ENCODE results near the gene SEC24C.

SEC24C gene

DNA sequence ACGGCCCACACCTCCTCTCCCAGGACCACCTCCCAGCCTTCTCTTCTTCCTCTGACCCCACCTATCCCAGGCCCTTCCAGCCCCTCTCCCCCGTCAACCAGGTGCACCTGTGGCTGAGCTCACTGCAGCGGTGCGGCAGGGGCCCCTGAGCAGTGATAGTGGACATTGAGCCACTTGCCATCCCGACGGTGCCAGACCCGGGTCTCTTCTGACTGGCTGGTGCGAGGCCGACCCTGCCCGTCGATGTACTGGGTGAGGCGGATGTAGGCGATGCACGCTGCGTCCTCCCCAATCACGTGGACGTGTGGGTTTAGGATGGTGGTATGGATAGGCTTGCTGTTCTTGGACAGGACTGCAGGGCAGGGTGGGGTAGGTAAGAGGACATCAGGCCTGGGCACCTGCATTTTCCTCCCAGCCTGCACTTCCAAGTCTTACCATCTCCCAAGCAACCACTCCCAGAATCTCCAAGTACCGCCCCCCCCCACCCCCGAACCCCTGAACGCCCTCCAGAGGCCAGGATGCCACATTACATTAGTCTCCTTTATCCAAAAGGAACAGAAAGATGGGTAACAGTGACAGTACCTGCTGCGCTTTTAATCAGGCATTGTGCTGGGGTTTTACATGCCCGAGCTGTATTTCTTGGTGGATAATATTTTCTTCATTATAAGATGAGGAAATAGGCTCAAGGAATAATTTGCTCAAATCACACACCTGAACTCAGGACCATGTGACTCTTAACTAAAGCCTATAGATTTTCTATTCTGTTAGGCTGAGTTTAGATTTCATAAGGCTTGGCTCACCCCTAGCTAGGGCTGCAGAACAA lies 70.9 kb downstream of the SEC24C start:
- DNase-seq, result no peak

DNA sequence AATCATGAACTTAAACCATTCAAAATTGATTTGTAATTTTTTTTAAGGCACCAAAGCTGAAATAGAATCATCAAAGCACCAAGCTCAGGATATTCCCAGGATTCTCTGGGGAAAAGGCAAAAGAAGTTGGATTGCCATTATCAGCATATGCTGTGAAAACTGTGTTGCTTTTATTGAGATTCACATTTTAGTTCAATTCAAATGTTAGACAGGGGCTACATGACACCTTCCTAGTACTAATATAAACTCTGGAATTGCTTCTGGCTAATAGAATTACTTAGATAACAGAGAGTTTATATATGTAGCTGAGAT lies 71.5 kb downstream of the SEC24C start:
- DNase-seq, result no peak

DNA sequence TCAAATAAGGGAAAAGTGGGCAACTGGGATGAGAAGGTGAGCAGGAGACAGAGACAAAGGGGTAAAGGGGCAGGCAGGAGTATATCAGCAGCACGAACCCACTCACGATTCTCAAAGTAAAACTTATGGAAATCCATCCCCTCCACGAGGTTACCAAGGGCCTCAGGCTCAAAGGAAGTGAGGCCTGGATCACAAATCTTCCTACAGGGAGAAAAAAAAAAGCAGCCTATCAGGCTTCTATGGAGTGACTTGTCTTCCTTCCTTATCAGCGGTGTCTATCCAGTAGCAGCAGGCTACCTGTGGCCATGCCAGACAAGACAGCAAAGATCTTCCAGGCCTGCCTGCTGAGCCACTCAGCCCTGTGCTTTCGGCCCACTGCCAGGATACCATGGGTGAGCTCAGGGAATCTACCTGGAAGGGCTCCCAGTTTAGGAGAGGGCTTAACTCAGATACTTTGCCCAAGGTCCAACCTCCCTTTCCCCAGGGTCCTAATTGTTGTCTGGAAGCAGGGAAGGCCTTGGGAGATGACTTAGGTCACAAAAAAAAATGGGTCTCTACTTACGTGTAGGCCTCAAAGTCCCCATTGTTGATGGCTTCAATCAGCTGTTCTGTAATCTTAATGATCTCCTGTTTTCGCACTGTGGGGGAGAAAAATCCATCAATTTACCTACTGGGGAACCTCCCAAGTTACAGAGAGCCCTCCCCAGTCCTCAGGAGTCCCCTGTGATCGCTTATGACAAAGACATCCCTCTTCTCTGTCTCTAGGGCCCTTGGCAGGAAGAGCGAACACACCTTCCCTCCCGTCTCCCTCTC lies 73.0 kb downstream of the SEC24C start:
- no peak for DNase-seq

DNA sequence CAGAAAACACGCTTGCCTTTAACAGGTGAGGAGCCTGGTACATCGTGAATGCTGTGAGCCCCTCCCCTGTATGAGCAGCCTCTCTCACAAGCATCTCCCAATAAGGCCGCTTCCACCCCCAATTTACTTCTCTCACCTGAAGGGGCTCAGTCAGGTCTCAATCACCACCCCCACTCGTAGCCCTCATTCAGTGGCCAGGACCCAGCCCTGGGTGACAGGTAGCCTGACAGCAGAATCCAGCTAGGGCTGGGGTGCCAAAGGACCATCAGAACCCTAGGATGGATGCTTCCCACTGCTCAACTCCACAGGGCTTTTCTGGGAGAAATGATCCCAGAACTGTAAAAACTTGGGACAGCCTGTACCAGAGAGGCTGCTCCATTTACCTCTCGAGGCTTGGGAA lies 73.7 kb downstream of the SEC24C start:
- no peak for DNase-seq

DNA sequence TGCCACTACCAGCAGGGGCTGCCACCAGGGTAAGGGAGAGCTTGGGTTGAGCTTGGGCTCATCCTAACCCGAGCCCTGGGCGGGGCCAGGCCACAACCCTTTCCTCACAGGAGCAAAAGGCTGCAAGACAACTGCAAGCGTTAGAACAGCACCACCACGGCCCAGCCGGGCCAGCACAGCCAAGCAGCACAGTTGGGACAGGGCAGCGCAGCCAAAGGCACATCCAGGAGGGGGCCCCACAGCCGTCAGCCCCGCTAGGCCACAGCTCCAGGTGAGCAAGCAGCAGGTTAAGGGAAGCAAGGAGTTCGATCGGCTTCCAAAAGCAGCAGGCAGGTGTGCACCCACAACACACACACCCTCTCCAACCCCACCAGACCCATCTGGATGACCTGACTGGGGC lies 74.2 kb downstream of the SEC24C start:
- no peak for DNase-seq

DNA sequence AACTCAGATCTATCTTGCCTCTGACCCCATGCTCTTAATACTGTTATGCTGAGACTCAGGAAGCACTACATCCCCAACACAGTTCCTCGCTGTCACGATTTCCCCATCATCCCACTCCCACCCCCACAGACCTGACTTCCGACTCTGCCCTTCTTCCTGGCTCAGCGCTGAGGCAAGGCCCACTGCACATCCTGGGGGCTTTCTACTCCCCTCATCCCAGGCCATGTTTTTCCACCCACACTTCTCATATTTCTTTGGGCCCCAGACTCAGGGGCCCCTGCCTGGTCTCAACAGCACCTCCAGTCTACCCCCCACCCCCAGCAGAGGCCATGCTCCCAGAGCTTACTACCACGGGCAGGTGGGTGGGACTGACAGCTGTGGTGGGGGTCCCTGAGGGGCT lies 74.9 kb downstream of the SEC24C start:
- no peak for DNase-seq

DNA sequence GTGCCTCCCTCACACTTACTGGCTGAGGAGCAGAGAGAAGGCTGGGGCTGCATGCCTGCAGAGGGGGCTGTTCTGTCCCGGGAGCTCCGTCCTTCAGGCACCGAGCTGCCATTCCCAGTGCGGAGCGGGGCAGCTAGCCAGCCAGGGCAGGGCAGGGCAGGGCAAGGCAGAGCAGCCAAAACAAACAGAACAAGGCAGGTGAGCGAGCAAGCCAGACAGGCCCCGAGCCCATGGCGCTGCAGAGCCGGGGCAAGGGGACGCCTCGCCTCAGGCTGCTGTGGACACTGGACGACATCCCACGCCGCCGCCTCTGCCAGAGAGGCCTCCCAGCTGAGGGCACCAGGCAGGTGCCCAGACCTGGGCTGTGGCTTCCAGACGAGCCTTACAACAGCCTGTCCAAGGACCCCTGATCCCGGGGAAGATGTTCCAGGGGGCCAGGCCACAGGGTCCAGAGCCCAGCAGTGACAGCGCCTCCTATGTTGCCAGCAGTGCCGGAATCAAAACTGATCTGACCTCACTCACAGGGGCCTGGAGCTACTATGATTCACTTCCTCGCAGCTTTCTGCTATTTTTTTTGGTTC lies 75.4 kb downstream of the SEC24C start:
- no peak for DNase-seq

All from AML-193 (cell line).